HG02943 (cell line): ENCODE results near the gene OR52I2.
A peak's percentile ranks its signal among the peaks of the same experiment; 100 is the strongest.

Source experiments
- ATAC-seq: cut with Tn5 transposase; IDR thresholded peaks from one replicate; pipeline ENCODE4 v1.9.1; 2021; ENCODE audit warnings: mild to moderate bottlenecking, low read depth, moderate library complexity; ENCODE audit not compliant: unreplicated experiment

Gene OR52I2

DNA sequence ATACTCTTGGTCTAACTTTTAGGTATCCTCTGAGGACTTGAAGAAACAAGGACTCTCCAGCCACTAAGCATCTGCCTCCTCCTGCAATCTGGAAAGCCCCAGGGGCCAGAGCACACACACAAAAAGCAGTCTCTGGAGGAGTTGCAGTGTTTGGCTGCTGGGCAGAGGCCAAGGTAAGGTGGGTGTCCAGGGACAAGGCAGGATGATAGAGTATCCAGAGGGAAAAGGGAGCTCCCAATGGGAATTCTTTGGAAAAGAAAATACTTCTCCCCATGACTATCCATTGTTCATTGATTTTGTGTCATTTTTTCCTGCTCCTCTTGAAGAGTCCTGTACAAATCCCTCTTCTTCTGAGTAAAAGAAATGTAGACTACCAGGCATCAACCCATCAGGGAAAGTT, at the start of gene OR52I2:
OR52I2 (plus strand) TSS at position 301 of the 400 bp plus-strand sequence.
- ATAC-seq = no peak

DNA sequence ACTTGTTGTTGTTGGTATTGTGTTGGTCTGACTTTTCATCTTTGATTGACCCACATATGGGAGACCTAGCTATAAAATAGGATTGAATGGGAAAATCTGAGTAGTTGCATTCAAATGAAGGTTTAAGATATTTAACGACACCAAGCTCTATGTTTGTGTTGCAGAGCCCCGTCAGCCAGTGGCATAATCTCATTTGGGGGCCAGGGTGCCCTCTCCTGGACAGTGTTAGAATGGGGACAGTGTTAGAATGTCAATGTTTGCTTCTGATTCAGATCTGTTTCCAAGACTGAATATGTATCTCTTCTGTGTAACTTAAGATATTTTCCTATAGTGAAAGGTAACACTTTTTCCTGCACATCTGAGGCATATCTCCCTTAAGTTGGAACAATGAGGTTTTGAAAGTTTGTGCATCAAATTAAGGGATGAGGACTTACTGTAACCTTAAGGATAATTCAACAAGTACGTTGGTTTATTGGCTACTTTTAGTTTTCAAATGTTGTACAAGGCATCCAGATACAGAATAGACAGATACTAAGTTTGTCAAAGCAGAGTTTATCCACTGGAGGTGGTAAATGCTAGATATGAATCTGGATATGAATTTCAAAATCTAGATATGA, 41.8 kb upstream of the OR52I2 start:
- ATAC-seq = peak; percentile 55

DNA sequence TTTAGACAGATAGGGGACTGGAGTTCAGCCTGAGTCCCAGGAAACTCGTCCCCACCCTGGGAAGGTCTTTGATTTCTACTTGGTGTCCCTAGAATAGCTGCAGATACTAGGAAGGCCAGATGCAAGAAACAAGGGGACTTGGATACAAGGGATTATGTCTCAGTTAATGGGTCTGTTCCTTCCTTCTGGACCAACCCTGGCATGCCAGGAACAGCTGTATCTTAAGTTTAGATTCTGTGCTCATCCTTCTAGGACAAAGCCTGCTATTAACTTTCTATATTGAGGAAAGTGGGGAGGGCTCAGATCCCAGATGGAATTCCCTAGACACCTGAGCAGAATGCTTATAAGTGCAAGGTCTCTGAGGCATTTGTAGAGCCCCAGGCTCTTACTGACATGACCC, 40.5 kb upstream of the OR52I2 start:
- no peak for ATAC-seq

DNA sequence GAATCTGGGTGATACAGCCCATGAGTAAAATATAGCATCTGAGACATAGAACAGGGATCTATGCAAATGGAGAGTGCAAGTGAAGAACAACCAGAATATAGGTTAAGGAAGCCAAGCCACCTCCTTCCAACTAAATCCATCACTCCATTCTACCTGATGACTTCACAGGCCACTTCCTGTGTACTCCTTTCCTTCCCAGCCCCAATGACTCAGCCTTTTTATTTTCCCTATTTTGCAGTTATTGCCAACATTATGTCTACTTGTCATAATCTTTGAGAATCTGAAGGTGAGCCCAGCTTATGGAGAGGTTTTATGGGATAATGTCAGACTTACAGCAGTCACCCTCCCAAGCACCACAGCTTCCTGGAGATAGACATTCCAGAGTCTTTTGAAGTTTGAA, 38.0 kb upstream of the OR52I2 start:
- no peak for ATAC-seq

DNA sequence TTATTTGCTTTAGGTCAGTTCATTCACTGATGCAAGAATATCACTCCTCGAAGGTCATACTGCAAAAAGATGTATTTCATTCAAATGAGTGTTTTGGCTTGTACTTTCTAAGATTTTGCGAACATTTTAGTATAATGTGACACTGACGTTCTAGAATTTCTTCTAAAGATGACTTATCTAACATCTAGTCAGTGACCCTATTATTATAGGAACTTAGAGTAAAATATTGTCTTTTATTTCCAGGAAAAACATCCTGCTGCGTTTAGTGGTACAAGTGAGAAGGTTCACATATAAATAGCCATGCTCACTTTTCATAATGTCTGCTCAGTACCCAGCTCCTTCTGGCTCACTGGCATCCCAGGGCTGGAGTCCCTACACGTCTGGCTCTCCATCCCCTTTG, 36.7 kb upstream of the OR52I2 start, which contains the start of gene OR52M1:
OR52M1 (plus strand) TSS at position 301 of the 400 bp plus-strand sequence; CDS start at position 301, 0 bp downstream.
- no peak for ATAC-seq

DNA sequence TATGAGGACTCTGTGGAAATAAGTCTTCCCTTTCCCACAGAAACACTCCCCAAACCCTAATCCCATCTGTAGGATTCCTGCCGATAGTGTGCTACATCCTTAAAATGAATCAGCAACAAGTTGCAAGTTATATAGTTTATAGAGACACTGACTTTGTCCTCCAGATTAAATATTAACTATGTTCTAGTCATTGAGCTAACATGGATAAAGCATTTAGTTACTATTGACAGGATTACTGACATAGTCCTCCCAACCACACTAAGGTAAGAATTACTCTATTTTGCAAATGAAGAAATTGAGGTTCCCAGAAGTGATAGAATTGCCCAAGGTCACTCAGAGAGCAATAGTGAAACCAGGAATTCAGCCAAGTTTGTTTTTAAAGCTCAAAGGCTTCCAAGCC, 34.7 kb upstream of the OR52I2 start:
- no peak for ATAC-seq

DNA sequence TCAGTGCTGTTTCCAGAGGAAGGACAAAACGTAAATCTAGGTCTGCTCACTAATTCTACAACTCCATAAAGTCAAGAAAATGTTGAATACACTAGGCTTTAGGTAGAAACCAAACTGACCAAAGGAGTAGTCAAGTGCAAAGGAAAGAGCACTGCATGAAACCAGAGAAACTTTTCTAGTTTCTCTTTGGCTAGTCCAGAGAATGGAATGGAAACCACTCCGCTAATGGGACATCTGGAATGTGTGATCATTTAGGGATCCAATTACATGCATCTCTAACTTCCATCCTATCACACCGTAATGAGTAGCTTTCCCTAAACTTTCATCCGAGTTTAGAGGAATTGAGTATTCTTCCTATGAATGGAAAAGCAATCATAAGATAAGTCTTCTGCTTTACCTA, 34.1 kb upstream of the OR52I2 start:
- no peak for ATAC-seq

DNA sequence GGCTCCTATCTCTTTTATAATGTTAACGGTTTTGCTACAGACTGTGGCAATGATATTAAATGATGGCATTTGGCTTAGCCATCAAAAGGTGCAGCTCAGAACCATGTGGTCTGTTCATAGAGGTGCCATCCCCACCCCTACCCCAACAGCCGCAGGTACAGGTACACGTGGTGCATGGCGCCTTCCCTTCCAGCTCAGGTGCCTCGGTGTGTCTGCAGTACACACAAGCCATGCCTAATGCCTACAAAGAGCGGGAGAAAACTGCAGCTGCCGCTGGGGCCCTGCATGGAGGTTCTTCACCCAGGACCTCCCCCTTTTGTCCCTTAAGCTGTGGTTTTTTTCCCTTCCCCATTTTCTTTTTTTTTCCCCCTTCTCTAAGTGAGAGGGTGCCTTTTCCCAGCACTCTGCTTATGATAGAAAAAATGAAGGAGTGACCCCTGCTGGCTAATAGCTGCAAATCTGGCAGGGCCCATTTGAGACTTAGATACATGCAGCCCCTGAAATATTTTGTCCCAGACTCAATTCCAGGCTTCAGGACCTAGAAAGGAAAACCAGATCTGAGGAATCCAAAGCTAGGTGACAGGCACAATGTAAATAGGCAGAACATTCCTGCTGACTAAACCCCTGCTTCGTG, 30.1 kb upstream of the OR52I2 start:
- no peak for ATAC-seq

DNA sequence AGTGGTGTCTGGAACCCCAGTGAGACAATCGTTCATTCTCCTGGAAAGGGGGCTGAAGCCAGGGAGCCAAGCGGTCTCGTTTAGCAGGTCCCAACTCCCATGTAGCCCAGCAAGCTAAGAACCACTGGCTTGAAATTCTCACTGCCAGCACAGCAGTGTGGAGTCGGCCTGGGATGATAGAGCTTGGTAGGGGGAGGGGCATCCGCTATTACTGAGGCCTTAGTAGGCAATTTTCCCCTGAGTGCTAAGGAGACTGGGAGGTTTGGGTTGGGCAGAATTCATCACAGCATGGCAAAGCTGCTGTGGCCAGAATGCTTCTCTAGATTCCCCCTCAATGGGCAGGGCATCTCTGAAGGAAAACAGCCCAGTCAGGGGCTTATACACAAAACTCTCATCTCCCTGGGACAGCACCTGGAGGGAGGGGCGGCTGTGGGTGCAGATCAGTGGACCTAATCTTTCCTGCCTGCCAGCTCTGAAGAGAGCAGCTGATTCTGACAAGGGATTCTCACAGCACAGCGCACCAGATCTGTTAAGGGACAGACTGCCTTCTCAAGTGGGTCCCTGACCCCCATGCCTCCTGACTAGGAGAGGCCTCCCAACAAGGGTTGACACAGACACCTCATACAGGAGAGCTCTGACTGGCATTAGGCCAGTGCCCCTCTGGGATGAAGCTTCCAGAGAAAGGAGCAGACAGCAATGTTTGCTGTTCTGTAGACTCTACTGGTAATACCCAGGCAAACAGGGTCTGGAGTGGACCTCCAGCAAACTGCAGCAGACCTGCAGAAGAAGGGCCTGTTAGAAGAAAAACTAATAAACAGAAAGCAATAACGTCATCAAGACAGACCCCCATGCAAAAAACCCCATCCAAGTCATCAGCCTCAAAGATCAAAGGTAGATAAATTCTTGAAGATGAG, 21.8 kb upstream of the OR52I2 start:
- no peak for ATAC-seq

DNA sequence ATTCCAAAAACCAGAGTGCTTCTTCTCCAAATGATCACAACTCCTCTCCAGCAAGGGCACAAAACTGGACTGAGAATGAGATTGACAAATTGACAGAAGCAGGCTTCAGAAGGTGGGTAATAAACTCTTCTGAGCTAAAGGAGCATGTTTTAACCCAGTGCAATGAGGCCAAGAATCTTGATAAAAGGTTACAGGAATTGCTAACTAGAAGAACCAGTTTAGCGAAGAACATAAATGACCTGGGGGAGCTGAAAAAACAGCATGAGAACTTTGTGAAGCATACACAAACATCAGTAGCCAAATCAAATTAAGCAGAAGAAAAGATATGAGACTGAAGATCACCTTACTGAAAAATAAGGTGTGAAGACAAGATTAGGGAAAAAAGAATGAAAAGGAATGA, 21.1 kb upstream of the OR52I2 start:
- ATAC-seq = no peak

DNA sequence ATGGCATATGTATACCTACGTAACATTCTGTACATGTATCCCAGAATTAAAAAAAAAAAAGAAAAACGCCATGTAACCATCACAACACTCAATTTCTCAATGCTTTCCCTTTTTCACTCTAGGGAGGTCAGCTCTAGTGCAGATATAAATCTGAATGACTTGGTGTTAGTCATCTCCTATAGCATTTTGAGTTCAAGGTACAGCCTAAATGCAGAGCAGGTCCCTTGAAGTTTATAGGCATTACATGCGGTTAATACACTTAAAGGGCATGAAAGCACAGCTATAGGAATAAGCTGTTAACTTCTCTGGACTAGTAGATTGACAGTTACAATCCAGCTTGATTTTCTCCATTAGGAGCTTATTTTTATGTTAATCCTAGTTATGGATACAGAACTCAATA, 16.2 kb upstream of the OR52I2 start:
- ATAC-seq = no peak

DNA sequence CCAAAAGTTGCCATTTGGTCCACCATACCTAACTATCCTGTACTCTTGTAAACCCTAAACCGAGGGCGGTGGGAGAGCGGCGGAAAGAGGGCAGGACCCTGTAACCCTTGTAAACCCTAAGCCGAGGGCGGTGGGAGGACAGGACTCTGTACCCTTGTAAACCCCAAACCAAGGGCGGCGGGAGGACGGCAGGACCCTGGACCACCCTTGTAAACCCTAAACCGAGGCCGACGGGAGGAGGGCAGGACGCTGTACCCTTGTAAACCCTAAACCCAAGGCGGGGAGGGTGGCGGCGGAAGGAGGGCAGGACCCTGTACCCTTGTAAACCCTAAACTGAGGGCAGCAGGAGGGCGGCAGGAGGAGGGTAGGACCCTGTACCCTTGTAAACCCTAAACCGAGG, 12.5 kb upstream of the OR52I2 start:
- ATAC-seq = no peak

DNA sequence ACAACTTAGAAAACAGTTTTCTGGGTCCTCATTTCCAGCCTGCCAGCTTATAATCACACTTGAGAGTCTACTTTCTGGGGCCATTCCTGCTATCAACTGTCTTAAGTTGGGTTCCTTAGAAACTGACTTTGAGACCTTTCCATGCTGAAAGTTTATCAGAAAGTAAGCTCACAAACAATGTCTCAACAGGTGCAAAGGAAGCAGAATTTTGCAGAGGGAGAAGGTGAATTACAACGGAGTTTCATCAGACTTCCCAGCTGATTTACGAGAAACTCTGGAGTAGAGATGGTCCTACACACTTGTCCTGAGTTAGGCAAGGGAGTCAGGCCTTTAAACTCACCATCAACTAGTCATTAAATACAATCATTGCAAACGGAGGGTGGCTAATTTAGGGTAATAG, 4.7 kb upstream of the OR52I2 start:
- no peak for ATAC-seq

DNA sequence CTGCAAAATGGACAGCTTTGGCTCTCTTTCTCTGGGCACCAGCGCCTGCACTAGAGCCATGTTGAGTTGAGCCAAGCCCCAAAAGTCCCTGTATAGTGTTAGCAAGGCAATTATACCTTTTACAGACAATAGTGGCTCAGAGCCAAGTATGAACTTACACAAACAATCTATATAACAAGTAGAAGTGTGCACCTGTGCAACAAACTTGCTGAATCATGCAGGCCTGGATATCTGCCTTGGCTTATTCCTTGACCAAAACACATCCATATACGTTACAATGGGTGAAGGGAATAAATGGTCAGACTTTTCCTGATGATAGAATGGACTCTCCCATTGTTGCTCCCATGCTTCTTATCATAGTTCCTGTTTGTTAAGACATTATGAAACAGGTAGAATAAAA, 3.8 kb upstream of the OR52I2 start:
- ATAC-seq = no peak

DNA sequence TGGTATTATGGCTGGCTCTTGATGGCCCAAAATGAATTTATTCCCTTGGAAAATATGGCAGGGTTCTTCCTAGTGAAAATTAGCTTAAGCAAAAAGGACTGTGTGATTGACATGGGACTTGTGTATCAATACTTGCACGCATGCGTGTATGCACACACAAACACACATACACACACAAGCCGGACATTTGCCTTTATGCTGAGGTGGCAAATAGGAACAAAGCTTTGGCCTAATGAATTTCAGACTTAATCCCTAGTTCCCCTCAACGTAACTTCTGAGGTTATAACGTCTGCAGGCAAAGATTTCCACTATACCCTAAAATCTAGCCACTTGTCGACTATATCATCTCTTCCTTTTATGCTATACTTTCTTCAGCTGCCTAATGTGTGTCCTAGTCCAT, 2.9 kb upstream of the OR52I2 start:
- no peak for ATAC-seq

DNA sequence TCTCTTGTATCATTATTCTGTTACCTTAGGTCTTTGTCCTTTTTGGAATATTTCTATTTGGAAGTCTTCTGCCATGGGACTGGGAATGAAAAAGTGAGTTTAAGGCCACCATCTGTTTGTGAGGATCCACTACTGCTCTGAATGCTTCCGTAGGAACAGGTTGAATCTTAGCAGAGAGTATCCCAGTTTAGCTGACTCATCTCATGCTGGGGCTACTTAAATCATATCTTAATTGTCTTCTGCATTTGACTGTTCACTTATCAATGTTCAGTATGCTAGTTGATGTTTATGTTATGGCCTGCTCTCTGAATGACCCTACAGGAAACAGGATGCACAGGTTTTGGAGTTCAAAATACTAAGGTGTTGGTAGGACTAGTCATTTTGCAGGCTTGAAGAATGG, 1.4 kb upstream of the OR52I2 start:
- no peak for ATAC-seq

DNA sequence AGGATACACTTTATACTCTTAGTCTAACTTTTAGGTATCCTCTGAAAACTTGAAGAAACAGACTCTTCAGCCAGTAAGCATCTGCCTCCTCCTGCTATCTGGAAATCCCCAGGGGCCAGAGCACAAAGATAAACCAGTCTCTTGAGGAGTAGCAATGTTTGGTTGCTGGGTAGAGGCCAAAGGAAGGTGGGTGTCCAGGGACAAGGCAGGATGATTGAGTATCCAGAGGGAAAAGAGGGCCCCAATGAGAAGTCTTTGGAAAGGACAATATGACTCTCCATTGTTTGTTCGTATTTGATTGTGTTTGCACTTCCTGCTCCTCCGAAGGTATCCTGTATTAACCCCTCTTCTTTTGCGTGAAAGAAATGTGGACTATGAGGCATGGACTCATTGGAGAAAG, 7.5 kb downstream of the OR52I2 start:
- no peak for ATAC-seq

DNA sequence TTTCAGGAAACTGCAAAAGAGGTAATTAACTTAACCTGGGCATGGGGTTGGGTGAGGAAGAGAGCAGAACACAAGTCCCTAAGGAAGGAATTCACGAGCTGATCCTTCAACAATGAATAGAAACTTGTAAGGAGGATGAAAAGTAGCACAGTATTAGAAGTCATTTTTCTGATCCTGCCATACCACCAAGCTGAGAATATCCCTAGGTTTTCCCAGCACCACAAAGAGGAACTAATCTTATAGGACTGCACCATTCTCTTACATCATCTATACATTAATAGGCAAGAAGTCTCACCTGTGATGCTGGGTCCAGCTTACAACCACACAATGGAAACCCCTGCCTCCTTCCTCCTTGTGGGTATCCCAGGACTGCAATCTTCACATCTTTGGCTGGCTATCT, 12.2 kb downstream of the OR52I2 start, which contains the start of gene OR52I1:
OR52I1 (plus strand) TSS at position 301 of the 400 bp plus-strand sequence; CDS start at position 301, 0 bp downstream.
- no peak for ATAC-seq

DNA sequence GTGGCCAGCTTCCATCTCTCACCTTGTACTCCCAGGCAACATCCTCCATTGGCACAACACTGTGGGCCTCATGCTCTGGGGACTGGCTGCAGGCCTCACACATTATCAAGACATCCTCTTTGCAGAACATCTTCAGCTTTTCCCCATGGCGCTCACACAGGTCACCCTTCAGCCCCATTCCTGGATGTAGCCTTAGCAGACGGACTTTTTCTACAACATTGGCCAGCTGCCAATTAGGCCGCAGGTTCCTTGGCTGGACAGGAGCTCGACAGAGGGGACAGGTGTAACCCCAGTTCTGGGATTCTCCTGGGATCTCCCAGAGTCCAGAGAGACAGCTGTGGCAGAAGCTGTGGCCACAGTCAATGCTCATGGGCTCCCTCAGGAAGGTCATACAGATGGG, 23.5 kb downstream of the OR52I2 start:
- no peak for ATAC-seq

DNA sequence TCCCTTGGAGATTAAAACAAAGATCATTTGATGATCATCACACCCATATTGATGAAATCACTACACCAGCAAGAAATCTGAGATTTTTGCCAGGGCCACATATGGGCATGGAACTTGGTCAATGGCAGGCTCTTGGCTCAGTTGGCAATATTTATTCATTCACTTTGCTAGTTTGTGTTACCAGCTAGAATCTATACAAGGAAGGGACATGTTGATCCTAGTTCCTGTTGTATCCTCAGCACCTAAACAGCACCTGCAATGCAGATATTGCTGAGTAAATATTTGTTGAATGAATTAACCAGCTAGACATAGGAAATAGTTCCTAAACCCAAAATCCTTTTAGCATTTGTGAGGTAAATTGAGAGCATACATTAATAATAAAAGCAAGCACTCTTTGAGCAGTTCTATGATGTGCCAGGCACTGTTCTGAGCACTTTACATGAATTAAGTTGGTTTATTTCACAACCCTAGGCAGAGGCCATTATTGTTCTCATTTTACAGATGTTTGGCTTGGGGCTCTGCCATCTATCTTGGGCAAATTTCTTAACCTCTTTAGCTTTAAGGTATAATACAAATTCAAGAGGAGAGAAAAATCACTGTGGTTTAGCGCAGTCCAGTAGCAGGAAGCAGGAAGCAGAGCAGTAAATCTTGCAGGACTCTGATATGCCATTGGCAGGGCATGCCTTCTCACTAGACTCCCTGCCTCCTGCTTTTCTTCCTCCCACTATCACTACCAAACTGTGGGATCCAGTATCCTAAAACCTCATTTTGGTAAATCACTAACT, 24.9 kb downstream of the OR52I2 start:
- no peak for ATAC-seq

DNA sequence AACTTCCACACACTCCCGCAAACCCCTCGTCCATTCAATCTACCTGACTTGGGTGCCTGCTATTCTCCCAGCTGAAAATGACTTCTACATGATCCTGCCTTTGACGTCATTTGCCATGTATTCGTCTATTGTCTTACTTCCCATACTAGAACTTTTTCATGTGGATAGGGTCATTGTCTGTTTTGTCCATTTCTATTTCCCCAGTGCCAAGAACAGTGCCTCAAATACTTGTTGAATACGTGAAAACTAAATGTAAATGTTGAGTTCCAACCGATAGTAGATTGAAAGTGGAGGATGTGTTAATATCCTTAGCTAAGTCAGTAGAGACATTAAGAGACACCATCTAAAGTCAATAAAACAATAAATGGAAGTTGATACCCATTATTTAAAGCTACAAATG, 25.6 kb downstream of the OR52I2 start:
- no peak for ATAC-seq
